Ectodermal cell (in vitro differentiated cells): Measurements from ENCODE around the gene TRIM46. TPM values are rescaled to one million over a fixed set of nuclear protein-coding genes. Genes with fewer than 3 reads are reported as not detected.

ENCODE experiments used
- H3K27ac ChIP-seq: 2 replicates; pipeline ENCODE4 v1.7.0; 2013; ENCODE audit warnings: mild to moderate bottlenecking, low read depth, low read length; ENCODE audit not compliant: insufficient read depth, poor library complexity, severe bottlenecking
- H3K27me3 ChIP-seq: 2 replicates; pipeline ENCODE4 v1.7.0; 2013; ENCODE audit warnings: mild to moderate bottlenecking, low read length; ENCODE audit not compliant: insufficient read depth, control insufficient read depth, poor library complexity, severe bottlenecking
- H3K36me3 ChIP-seq: one replicate; pipeline ENCODE4 v1.7.0; 2013; ENCODE audit warnings: low read length; ENCODE audit not compliant: control insufficient read depth, insufficient read depth
- H3K4me1 ChIP-seq: one replicate; pipeline ENCODE4 v1.7.0; 2013; ENCODE audit warnings: low read length; ENCODE audit not compliant: control insufficient read depth, insufficient read depth
- H3K4me3 ChIP-seq: 2 replicates; pipeline ENCODE4 v1.7.0; 2013; ENCODE audit warnings: low read depth, low read length, control low read depth; ENCODE audit not compliant: insufficient read depth
- H3K9me3 ChIP-seq: 2 replicates; pipeline ENCODE4 v1.7.0; 2013; ENCODE audit warnings: mild to moderate bottlenecking, low read length, moderate library complexity; ENCODE audit not compliant: control insufficient read depth
- WGBS, 2 experiments: methylation state at CpG; one replicate each; pipeline ENCODE4 v1.1.7; 2013; ENCODE audit warnings: missing lambda C conversion rate in 2 of 2; 5-methylcytosine and 5-hydroxymethylcytosine counted together
- polyA plus RNA-seq, 4 experiments: library from polyadenylated mRNA; stranded (reverse); fragments of 50-300 nt; gene quantifications; one replicate each; pipeline ENCODE4 v1.2.3, GENCODE V29; 2013

The TRIM46 gene, protein sequence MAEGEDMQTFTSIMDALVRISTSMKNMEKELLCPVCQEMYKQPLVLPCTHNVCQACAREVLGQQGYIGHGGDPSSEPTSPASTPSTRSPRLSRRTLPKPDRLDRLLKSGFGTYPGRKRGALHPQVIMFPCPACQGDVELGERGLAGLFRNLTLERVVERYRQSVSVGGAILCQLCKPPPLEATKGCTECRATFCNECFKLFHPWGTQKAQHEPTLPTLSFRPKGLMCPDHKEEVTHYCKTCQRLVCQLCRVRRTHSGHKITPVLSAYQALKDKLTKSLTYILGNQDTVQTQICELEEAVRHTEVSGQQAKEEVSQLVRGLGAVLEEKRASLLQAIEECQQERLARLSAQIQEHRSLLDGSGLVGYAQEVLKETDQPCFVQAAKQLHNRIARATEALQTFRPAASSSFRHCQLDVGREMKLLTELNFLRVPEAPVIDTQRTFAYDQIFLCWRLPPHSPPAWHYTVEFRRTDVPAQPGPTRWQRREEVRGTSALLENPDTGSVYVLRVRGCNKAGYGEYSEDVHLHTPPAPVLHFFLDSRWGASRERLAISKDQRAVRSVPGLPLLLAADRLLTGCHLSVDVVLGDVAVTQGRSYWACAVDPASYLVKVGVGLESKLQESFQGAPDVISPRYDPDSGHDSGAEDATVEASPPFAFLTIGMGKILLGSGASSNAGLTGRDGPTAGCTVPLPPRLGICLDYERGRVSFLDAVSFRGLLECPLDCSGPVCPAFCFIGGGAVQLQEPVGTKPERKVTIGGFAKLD
- 13.7 TPM for polyA plus RNA-seq (2013, experiment 1 of 4)
- 15.0 TPM for polyA plus RNA-seq (2013, experiment 2 of 4)
- 10.9 TPM for polyA plus RNA-seq (2013, experiment 3 of 4)
- polyA plus RNA-seq (2013, experiment 4 of 4), result 12.3 TPM

DNA sequence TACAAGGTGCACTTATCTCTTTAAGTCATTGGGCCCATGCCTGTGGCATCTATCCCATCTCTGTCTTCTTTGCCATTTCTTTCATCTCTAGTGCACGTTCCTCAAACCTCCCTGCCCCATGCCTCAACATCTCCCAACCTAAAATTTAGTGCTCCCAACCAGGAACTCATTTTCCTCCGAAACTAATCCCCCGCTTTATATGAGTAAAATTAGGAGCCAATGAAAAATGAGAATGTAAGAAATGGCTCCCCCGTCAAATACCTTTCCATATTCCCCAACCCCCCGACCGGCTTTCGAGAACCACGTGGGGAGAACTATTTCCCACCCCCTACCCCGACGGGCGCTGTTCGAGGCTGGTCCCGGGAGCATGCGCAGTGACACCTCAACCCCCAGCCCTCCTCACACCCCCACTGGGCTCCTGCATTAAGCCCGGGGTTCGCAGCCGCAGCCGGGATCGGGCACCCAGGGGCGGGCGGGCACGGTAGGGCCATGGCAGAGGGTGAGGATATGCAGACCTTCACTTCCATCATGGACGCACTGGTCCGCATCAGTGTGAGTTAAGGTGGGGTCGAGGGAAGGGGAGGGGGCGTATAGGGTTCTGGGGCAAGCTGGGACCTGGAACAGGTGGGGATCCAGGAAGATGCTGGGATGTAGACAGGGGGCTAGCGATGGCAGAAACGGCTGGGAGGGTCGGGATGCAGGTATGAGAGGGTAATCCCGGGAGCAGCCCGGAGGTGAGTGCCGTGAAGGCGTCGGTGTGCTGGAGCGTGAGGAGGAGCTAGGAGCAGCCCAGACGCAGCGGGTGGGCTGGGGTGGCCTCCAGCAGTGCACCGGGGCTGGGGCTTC, at the start of gene TRIM46:
Gene TRIM46 (plus strand): TSS at position 372 of the 846 bp plus-strand sequence. CDS start 118 bp downstream, at position 490.
- H3K4me1 ChIP-seq, result peaks cover 10% of the 10 kb centered on the region
- WGBS, 2 experiments, result 0 to 1% methylated on average over 36 to 38 of the region's 38 CpGs
- peaks cover 10% of the 10 kb centered on the region for H3K36me3 ChIP-seq
- H3K27me3 ChIP-seq, result no peaks in the 10 kb centered on the region
- no peaks in the 10 kb centered on the region for H3K9me3 ChIP-seq
- H3K27ac ChIP-seq, result no peak within 1 kb of the TSS
- H3K4me3 ChIP-seq, result peak within 1 kb of the TSS; percentile 86

DNA sequence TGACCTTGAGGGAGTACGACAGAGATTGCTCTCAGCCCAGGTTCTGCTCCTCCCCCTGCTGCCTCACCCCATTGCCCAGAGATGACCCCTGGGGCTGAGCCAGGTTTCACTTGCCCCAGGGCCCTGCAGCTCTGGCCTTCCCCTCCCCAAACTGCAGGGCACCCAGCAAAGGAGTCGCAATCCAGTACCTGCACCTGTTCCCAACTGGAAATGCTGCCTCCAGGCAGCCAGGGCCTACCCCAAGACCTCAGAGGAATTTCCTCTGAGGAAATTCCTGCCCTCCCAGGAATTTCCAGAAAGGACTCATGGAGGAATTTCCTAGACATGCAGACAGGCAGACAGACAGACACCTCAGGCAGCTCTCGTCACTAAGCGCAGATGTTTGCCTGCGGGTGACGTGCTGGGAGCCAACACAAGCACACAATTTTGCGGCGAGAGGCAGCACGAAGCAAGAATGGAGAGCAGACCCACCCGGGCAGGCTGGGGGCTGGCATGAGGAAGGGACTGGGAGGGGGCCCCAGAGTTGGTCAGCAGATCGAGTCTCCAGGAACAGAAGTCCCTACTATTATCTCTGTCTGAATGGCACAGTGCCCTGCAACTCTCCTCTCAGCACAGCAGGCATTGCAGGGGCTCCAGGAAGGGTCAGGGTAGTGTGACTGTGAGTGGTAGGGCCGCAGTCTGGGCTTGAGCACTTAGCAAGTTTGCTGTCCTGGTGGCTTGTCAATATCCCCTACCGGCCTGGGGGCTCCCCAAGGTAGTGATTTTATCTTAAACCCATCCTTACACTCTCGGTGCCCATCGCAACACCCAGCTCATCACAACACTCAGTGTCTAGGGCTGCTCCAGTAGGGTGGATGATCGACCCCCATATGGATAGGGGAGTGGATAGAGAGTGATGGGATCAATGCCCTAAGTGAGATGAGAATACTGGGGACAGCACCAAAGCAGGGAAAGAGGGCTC, 48.9 kb upstream of the TRIM46 start:
- H3K27ac ChIP-seq, result no peak overlapping the region

DNA sequence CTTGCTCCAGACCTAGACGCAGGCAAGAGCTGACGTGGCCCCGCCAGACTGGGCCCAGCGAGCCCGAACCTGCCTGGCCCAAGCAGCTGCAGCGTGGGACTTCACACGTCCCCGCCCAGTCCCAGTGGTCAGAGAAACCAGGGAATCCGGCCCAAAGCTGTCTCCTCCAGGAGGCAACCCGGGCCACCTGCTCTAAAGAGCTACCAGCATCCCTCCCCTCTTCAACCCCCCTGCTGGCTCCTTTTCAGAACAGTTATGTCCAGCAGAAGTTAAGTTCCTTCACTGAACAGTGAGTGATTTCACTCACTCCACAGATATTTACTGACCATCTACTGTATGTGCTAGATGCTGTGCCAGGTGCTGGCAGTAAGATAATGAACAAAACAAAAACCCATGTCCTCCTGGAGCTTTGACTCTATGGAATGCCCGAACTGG, 48.1 kb upstream of the TRIM46 start:
- H3K27ac ChIP-seq, result no peak overlapping the region
- H3K9me3 ChIP-seq, result no peaks in the 10 kb centered on the region
- peaks cover 53% of the 10 kb centered on the region for H3K4me1 ChIP-seq
- H3K27me3 ChIP-seq, result peaks cover 68% of the 10 kb centered on the region
- WGBS, 2 experiments, result 36% methylated on average over 11 of the region's 11 CpGs
- peak overlapping the region; percentile 6 for H3K4me3 ChIP-seq
- no peaks in the 10 kb centered on the region for H3K36me3 ChIP-seq

More for the DNA sequence above, 48.9 kb upstream of the TRIM46 start:
- Histone ChIP-seq H3K27me3 (peaks cover 60% of the 10 kb centered on the region), H3K36me3 (no peaks in the 10 kb centered on the region), H3K4me1 (peaks cover 46% of the 10 kb centered on the region), H3K4me3 (no peak overlapping the region), H3K9me3 (no peaks in the 10 kb centered on the region)
- WGBS, 2 experiments, result 49 to 57% methylated on average over 16 of the region's 16 CpGs

DNA sequence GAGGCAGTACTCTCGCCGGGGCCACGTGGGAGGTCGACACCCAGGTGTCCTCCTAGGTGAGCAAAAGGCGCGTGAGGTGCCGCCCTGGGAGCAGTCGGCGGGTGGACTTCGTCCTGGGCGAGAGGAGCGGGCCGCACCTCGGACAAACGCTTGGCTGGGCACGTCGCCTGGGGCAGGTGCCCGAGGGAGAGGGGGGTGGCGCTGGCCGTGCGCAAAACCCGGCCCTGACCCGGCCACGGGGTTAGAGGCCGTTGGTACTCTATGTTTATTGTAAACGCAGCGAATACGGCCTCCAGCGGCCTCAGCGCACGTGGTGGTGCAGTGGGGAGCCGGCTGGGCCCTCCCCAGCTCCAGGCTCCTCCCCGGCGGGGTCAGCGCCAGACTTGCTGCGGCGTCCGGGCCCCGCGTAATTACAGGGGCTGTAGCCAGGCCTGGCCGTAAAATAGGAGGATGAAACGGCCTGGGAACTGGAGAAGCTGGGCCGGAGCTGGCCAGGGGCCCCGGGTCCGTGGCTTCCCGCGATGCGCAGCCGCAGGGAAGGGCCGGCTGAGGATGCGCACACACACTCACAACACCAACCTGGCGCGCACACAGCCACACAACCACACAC, 47.6 kb upstream of the TRIM46 start:
- Histone ChIP-seq H3K27me3 (peaks cover 71% of the 10 kb centered on the region), H3K4me3 (peak overlapping the region; percentile 39), H3K4me1 (peaks cover 57% of the 10 kb centered on the region), H3K27ac (no peak overlapping the region), H3K36me3 (no peaks in the 10 kb centered on the region), H3K9me3 (no peaks in the 10 kb centered on the region)
- WGBS, 2 experiments, result 3% methylated on average over 53 of the region's 53 CpGs

DNA sequence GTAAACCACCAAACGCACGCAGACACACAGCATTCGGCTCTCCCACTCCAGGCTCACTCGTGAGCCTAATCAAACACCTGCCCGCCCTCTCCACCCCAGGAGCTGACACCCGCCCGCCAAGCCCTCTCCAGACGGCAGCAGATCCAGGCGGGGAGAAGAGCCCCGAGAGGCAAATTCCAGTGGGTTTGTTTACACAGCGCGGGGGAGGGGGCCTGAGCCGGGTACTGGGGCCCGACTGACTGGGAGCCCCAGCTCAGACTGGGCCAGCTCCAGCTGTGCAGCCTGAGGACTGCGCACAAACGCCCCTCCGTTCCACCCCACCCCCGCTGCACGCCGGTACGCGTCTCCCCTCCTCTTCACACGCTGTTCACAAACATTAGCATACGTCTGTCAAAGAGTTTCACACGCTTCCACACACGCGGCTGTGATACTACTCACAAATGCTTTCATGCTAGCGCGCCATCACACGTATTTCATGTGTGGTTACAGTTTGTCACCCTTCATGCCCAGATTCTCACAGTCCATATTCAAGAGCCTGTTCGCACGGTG, 47.0 kb upstream of the TRIM46 start:
- WGBS, 2 experiments, result 1% methylated on average over 32 of the region's 32 CpGs
- H3K4me3 ChIP-seq, result peak overlapping the region; percentile 39
- peaks cover 57% of the 10 kb centered on the region for H3K4me1 ChIP-seq
- no peak overlapping the region for H3K27ac ChIP-seq
- H3K27me3 ChIP-seq, result peaks cover 71% of the 10 kb centered on the region
- H3K9me3 ChIP-seq, result no peaks in the 10 kb centered on the region
- no peaks in the 10 kb centered on the region for H3K36me3 ChIP-seq

DNA sequence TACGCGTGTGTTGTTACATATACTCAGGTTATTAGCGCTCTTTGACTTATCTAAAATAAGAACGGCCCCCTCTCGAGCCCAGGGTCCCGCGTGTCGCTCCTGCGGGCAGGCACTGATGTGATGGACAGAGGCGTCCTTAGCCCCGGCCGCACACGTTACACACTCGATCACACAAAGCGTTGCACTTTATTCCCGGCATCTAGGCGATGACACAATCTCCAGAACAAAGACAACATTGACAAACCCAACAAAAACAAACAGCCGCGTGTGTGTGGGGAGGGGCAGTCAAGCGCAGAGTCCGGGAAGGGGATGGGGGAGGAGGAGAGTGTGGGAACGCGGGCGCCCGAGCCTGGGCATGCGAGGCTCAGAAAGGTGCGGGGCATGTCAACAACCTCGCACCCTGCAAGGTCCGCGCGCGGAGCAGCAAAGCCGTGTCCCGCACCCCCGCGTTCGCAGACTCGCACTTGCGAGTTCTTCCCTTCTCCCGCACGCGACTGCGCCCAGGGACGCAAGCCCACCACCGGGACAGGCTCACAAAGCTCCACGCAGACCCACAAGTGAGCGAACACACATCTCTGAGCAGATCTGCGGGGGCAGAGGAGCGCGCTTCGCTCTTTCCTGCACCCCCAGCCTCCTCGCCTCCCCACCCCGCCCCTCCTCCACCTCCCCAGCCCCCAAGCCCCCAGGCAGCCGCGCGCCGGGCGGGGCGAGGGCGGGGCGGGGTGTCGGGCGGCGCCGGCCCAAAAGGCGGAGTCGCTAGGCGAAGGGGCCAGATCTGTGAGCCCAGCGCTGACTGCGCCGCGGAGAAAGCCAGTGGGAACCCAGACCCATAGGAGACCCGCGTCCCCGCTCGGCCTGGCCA, 46.3 kb upstream of the TRIM46 start, which contains the start of gene EFNA1:
Gene EFNA1 (plus strand): TSS at position 772 of the 862 bp plus-strand sequence. CDS start 102 bp downstream, outside the sequence.
- WGBS, 2 experiments, result 0 to 1% methylated on average over 75 of the region's 76 CpGs
- no peaks in the 10 kb centered on the region for H3K36me3 ChIP-seq
- H3K27ac ChIP-seq, result no peak within 1 kb of the TSS
- H3K4me1 ChIP-seq, result peaks cover 57% of the 10 kb centered on the region
- H3K9me3 ChIP-seq, result no peaks in the 10 kb centered on the region
- peak within 1 kb of the TSS; percentile 39 for H3K4me3 ChIP-seq
- H3K27me3 ChIP-seq, result peaks cover 71% of the 10 kb centered on the region

DNA sequence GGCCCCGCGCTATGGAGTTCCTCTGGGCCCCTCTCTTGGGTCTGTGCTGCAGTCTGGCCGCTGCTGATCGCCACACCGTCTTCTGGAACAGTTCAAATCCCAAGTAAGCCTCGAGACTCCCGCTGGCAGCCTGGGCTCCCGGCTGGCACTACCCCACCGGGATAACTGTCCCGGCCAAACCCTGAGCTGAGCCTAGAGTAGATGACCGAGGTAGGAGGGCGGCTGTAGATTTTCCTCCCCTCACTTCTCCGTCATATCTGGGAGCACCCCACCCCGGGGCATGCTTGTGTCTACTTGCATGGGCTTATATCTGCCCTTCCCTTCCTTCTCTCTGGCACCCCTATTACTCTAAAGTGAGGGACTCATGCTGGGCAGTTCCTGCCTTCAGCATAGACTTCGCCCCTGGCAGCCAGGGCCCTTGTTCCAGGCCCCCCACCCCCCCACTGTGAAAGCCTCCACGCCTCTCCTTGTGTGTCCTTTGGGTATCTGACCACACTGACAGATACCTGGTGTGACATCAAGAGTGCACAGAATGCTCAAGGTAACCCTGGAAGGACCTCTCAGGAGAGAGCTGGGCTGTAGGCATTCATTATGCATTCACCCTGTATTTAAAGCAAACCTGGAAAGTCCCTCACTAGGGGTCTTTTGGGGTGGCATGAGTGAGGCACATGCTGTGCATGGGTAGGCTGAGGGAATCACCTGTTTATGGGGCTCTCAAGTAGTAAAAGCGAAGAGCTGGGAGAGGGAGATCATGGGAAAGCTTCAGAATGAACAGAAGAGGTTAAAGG, 45.5 kb upstream of the TRIM46 start:
- Histone ChIP-seq H3K9me3 (no peaks in the 10 kb centered on the region), H3K4me1 (peaks cover 57% of the 10 kb centered on the region), H3K27ac (no peak overlapping the region), H3K4me3 (peak overlapping the region; percentile 39), H3K27me3 (peaks cover 71% of the 10 kb centered on the region), H3K36me3 (no peaks in the 10 kb centered on the region)
- 7% methylated on average over 17 of the region's 17 CpGs for WGBS, 2 experiments
